ENCODE results near the gene MAFF.
A peak's percentile ranks its signal among the peaks of the same experiment; 100 is the strongest.
"Not testable (repeated sequence)": the region's sequence is repeated elsewhere in the genome, so short reads cannot be mapped to it uniquely, and the experiment has no call there.

Gene MAFF

GRCh38 chr22:38201711-38202436 lies at the start of gene MAFF:
MAFF (plus strand) TSS chr22:38201994; CDS start chr22:38213854, 11,860 bp downstream.
- peak; percentile 89 for DNase-seq (ENCODE audit: extremely low read depth, low read depth)
- peak within 1 kb of the TSS; percentile 66 for H3K4me3 ChIP-seq (replicated peaks; ENCODE audit: low read depth, low read length)
- TF ChIP-seq CTCF (IDR thresholded peaks at IDR 0.05; ENCODE audit: low read depth, low read length, missing control alignments), result no peak

GRCh38 chr22:38153821-38154562 lies 47.8 kb upstream of the MAFF start:
- peak; percentile 15 for TF ChIP-seq CTCF (IDR thresholded peaks at IDR 0.05; ENCODE audit: low read depth, low read length, missing control alignments)
- H3K4me3 ChIP-seq (replicated peaks; ENCODE audit: low read depth, low read length), result no peak overlapping the region
- DNase-seq (ENCODE audit: extremely low read depth, low read depth), result no peak

GRCh38 chr22:38154563-38154915 lies 47.3 kb upstream of the MAFF start:
- DNase-seq (ENCODE audit: extremely low read depth, low read depth); H3K4me3 ChIP-seq (replicated peaks; ENCODE audit: low read depth, low read length): not testable (repeated sequence)

- no peak for TF ChIP-seq CTCF (IDR thresholded peaks at IDR 0.05; ENCODE audit: low read depth, low read length, missing control alignments)
- DNase-seq (ENCODE audit: extremely low read depth, low read depth), result no peak
- H3K4me3 ChIP-seq (replicated peaks; ENCODE audit: low read depth, low read length), result no peak overlapping the region
Observed at GRCh38 chr22:38155703-38156102, 46.1 kb upstream of the MAFF start.

GRCh38 chr22:38162881-38163843 lies 38.6 kb upstream of the MAFF start:
- H3K4me3 ChIP-seq (replicated peaks; ENCODE audit: low read depth, low read length), result no peak overlapping the region
- no peak for TF ChIP-seq CTCF (IDR thresholded peaks at IDR 0.05; ENCODE audit: low read depth, low read length, missing control alignments)
- DNase-seq (ENCODE audit: extremely low read depth, low read depth), result no peak

- no peak for TF ChIP-seq CTCF (IDR thresholded peaks at IDR 0.05; ENCODE audit: low read depth, low read length, missing control alignments)
- no peak overlapping the region for H3K4me3 ChIP-seq (replicated peaks; ENCODE audit: low read depth, low read length)
- no peak for DNase-seq (ENCODE audit: extremely low read depth, low read depth)
Observed at GRCh38 chr22:38163844-38164550, 37.8 kb upstream of the MAFF start.
